H1 (cell line): ENCODE measurements around the gene PHACTR1.

Experiments
- CEBPB ChIP-seq: IDR thresholded peaks from 2 replicates; pipeline ENCODE4 v1.6.1; 2012; ENCODE audit warnings: low read depth, low read length
- CTCF ChIP-seq, 3 experiments: IDR thresholded peaks; 1 replicate in 2 of 3; 2 replicates in 1 of 3; pipeline versions ENCODE4 v1.5.1 to v1.6.1; 2011; ENCODE audit warnings: low read length in 3 of 3, mild to moderate bottlenecking in 3 of 3, inconsistent platforms in 2 of 3, low read depth in 1 of 3, moderate library complexity in 1 of 3; ENCODE audit not compliant: insufficient read depth in 1 of 3; ENCODE audit errors: control extremely low read depth in 1 of 3
- EZH2 ChIP-seq: fragments of 200-600 bp; sonication (generic); IDR thresholded peaks from 2 replicates; pipeline ENCODE4 v1.7.1; 2012; ENCODE audit warnings: low read depth, mild to moderate bottlenecking, moderate library complexity, low read length, inconsistent platforms; ENCODE audit not compliant: severe bottlenecking
- FOSL1 ChIP-seq: IDR thresholded peaks from 2 replicates; pipeline ENCODE4 v1.6.1; 2011; ENCODE audit warnings: mild to moderate bottlenecking, low read depth, low read length, moderate library complexity; ENCODE audit not compliant: insufficient read depth
- GABPA ChIP-seq: IDR thresholded peaks from 2 replicates; pipeline ENCODE4 v1.6.1; 2011; ENCODE audit warnings: mild to moderate bottlenecking, low read length, moderate library complexity, borderline replicate concordance; ENCODE audit not compliant: insufficient read depth
- POLR2AphosphoS5 ChIP-seq: IDR thresholded peaks from 2 replicates; pipeline ENCODE4 v1.6.1; 2011; ENCODE audit warnings: low read depth, low read length
- RNF2 ChIP-seq: fragments of 200-900, 300-1000 bp; sonication (generic); IDR thresholded peaks from 2 replicates; pipeline ENCODE4 v1.7.1; 2016; ENCODE audit warnings: borderline replicate concordance, low read depth, mild to moderate bottlenecking, antibody characterized with exemption, low read length; ENCODE audit not compliant: poor library complexity, severe bottlenecking; ENCODE audit errors: missing control alignments

GRCh38 chr6:13025893-13026499, 309.4 kb downstream of the PHACTR1 start:
- TF ChIP-seq FOSL1, result no peak
- no peak for TF ChIP-seq EZH2
- no peak for TF ChIP-seq RNF2
- TF ChIP-seq CTCF (IDR thresholded peaks at IDR 0.05; ENCODE audit: control extremely low read depth in 1 of 3, insufficient read depth in 1 of 3, low read depth in 1 of 3, low read length in 3 of 3), result no peak
- TF ChIP-seq CEBPB, result no peak
- TF ChIP-seq POLR2AphosphoS5, result no peak
- no peak for TF ChIP-seq GABPA
